ENCODE data around the gene ADGRL3.

ADGRL3 gene

GRCh38 chr4:61411241-61411640 is 211.1 kb downstream of the ADGRL3 start:
- no peak for TF ChIP-seq CTCF (IDR thresholded peaks at IDR 0.05; ENCODE audit: insufficient read depth, low read length, poor library complexity, severe bottlenecking)
- TF ChIP-seq EZH2phosphoT487 (conservative IDR thresholded peaks at IDR 0.05; ENCODE audit: low read length) = no peak
- Histone ChIP-seq H3K4me3 (ENCODE audit: insufficient read depth, low read length, poor library complexity, severe bottlenecking) (no peak overlapping the region), H2AFZ (ENCODE audit: low read depth, low read length, severe bottlenecking) (peak overlapping the region; percentile 41), H3K9me2 (replicated peaks; ENCODE audit: insufficient read depth, low read length) (no peaks in the 10 kb centered on the region), H4K20me1 (ENCODE audit: low read depth, low read length) (no peaks in the 10 kb centered on the region), H3F3A (ENCODE audit: insufficient read depth) (no peaks in the 10 kb centered on the region), H3K9ac (ENCODE audit: low read length) (no peak overlapping the region), H3K79me2 (ENCODE audit: insufficient read depth, low read length) (no peaks in the 10 kb centered on the region), H3K36me3 (ENCODE audit: low read length) (no peaks in the 10 kb centered on the region), H3K4me2 (ENCODE audit: low read depth, low read length, poor library complexity, severe bottlenecking) (no peak overlapping the region), H3K27me3 (ENCODE audit: low read length) (no peaks in the 10 kb centered on the region), H3K27ac (ENCODE audit: low read depth, low read length) (no peak overlapping the region), H3K9me3 (ENCODE audit: insufficient read depth, low read length) (no peaks in the 10 kb centered on the region)

GRCh38 chr4:61425315-61425714 is 225.2 kb downstream of the ADGRL3 start:
- no peaks in the 10 kb centered on the region for H3K9me3 ChIP-seq (ENCODE audit: insufficient read depth, low read length)
- H2AFZ ChIP-seq (ENCODE audit: low read depth, low read length, severe bottlenecking) = no peak overlapping the region
- H3K4me2 ChIP-seq (ENCODE audit: low read depth, low read length, poor library complexity, severe bottlenecking) = no peak overlapping the region
- no peaks in the 10 kb centered on the region for H3F3A ChIP-seq (ENCODE audit: insufficient read depth)
- no peak overlapping the region for H3K9ac ChIP-seq (ENCODE audit: low read length)
- TF ChIP-seq EZH2phosphoT487 (conservative IDR thresholded peaks at IDR 0.05; ENCODE audit: low read length) (no peak), CTCF (IDR thresholded peaks at IDR 0.05; ENCODE audit: insufficient read depth, low read length, poor library complexity, severe bottlenecking) (no peak)
- H3K27me3 ChIP-seq (ENCODE audit: low read length) = no peaks in the 10 kb centered on the region
- H3K79me2 ChIP-seq (ENCODE audit: insufficient read depth, low read length) = no peaks in the 10 kb centered on the region
- no peaks in the 10 kb centered on the region for H3K36me3 ChIP-seq (ENCODE audit: low read length)
- no peaks in the 10 kb centered on the region for H3K9me2 ChIP-seq (replicated peaks; ENCODE audit: insufficient read depth, low read length)
- H4K20me1 ChIP-seq (ENCODE audit: low read depth, low read length) = no peaks in the 10 kb centered on the region
- no peak overlapping the region for H3K4me3 ChIP-seq (ENCODE audit: insufficient read depth, low read length, poor library complexity, severe bottlenecking)
- no peak overlapping the region for H3K27ac ChIP-seq (ENCODE audit: low read depth, low read length)

GRCh38 chr4:61426229-61426628 is 226.1 kb downstream of the ADGRL3 start:
- H3K36me3 ChIP-seq (ENCODE audit: low read length) = no peaks in the 10 kb centered on the region
- no peaks in the 10 kb centered on the region for H3F3A ChIP-seq (ENCODE audit: insufficient read depth)
- H3K4me2 ChIP-seq (ENCODE audit: low read depth, low read length, poor library complexity, severe bottlenecking) = no peak overlapping the region
- no peak overlapping the region for H2AFZ ChIP-seq (ENCODE audit: low read depth, low read length, severe bottlenecking)
- no peaks in the 10 kb centered on the region for H3K79me2 ChIP-seq (ENCODE audit: insufficient read depth, low read length)
- no peak overlapping the region for H3K4me3 ChIP-seq (ENCODE audit: insufficient read depth, low read length, poor library complexity, severe bottlenecking)
- no peak overlapping the region for H3K9ac ChIP-seq (ENCODE audit: low read length)
- no peaks in the 10 kb centered on the region for H3K27me3 ChIP-seq (ENCODE audit: low read length)
- no peaks in the 10 kb centered on the region for H3K9me2 ChIP-seq (replicated peaks; ENCODE audit: insufficient read depth, low read length)
- no peak for TF ChIP-seq EZH2phosphoT487 (conservative IDR thresholded peaks at IDR 0.05; ENCODE audit: low read length)
- no peak for TF ChIP-seq CTCF (IDR thresholded peaks at IDR 0.05; ENCODE audit: insufficient read depth, low read length, poor library complexity, severe bottlenecking)
- no peaks in the 10 kb centered on the region for H3K9me3 ChIP-seq (ENCODE audit: insufficient read depth, low read length)
- H3K27ac ChIP-seq (ENCODE audit: low read depth, low read length) = no peak overlapping the region
- no peaks in the 10 kb centered on the region for H4K20me1 ChIP-seq (ENCODE audit: low read depth, low read length)
